Jurkat, Clone E6-1 (cell line): ENCODE data around the gene CHST8.
"Not testable (repeated sequence)": the region's sequence is repeated elsewhere in the genome, so short reads cannot be mapped to it uniquely, and the experiment has no call there.

Experiments
- DNase-seq: peaks from one replicate; pipeline ENCODE4 v3.0.0-alpha.2; 2011; ENCODE audit warnings: low read depth, low spot score
- H3K4me3 ChIP-seq: 2 replicates; pipeline ENCODE4 v1.5.1; 2011; ENCODE audit warnings: mild to moderate bottlenecking, low read length, control low read depth, moderate library complexity

Gene CHST8

GRCh38 chr19:33811246-33811645 lies 189.5 kb downstream of the CHST8 start:
- no peak for DNase-seq
- H3K4me3 ChIP-seq, result no peak overlapping the region

GRCh38 chr19:33811736-33812387 lies 190.1 kb downstream of the CHST8 start:
- DNase-seq, result no peak
- H3K4me3 ChIP-seq, result no peak overlapping the region

GRCh38 chr19:33812388-33813330 lies 190.9 kb downstream of the CHST8 start:
- DNase-seq, result no peak
- no peak overlapping the region for H3K4me3 ChIP-seq

- no peak overlapping the region for H3K4me3 ChIP-seq
- no peak for DNase-seq
Observed at GRCh38 chr19:33813391-33814101, 191.8 kb downstream of the CHST8 start.

GRCh38 chr19:33814181-33815165 lies 192.7 kb downstream of the CHST8 start:
- no peak for DNase-seq
- no peak overlapping the region for H3K4me3 ChIP-seq

GRCh38 chr19:33815380-33816340 lies 193.9 kb downstream of the CHST8 start:
- no peak overlapping the region for H3K4me3 ChIP-seq
- no peak for DNase-seq

- DNase-seq, result no peak
- H3K4me3 ChIP-seq, result no peak overlapping the region
Observed at GRCh38 chr19:33818411-33818810, 196.7 kb downstream of the CHST8 start.

GRCh38 chr19:33819078-33819477 lies 197.3 kb downstream of the CHST8 start:
- not testable (repeated sequence) for H3K4me3 ChIP-seq, DNase-seq

GRCh38 chr19:33819506-33819879 lies 197.7 kb downstream of the CHST8 start:
- H3K4me3 ChIP-seq, result peak overlapping the region; percentile 48; the same call in 1 of the 2 replicates
- no peak for DNase-seq

GRCh38 chr19:33819880-33820781 lies 198.4 kb downstream of the CHST8 start:
- peak; percentile 42 for DNase-seq
- H3K4me3 ChIP-seq, result peak overlapping the region; percentile 48

GRCh38 chr19:33821871-33822270 lies 200.1 kb downstream of the CHST8 start:
- no peak overlapping the region for H3K4me3 ChIP-seq
- no peak for DNase-seq
